Tibial nerve (tissue), 3 donors: ENCODE results near the gene ATP1B2.

Experiments
- POLR2A ChIP-seq, 2 donors: fragments of 450-650 bp; IDR thresholded peaks; one replicate each; pipeline ENCODE4 v1.6.1; 2017; ENCODE audit warnings: antibody characterized with exemption in 2 of 2, mild to moderate bottlenecking in 2 of 2, moderate library complexity in 2 of 2
- TF ChIP-seq, protein P1 (sequence below), 5 experiments: fragments of 200-600 bp in 3 of 5; fragments of 450-650 bp in 2 of 5; sonication (generic) in 3 of 5; IDR thresholded peaks; one replicate each; pipeline ENCODE4 v1.5.1; 2016 to 2019; ENCODE audit warnings: antibody characterized with exemption in 5 of 5, mild to moderate bottlenecking in 3 of 5, moderate library complexity in 2 of 5

- TF ChIP-seq, protein P1, sequence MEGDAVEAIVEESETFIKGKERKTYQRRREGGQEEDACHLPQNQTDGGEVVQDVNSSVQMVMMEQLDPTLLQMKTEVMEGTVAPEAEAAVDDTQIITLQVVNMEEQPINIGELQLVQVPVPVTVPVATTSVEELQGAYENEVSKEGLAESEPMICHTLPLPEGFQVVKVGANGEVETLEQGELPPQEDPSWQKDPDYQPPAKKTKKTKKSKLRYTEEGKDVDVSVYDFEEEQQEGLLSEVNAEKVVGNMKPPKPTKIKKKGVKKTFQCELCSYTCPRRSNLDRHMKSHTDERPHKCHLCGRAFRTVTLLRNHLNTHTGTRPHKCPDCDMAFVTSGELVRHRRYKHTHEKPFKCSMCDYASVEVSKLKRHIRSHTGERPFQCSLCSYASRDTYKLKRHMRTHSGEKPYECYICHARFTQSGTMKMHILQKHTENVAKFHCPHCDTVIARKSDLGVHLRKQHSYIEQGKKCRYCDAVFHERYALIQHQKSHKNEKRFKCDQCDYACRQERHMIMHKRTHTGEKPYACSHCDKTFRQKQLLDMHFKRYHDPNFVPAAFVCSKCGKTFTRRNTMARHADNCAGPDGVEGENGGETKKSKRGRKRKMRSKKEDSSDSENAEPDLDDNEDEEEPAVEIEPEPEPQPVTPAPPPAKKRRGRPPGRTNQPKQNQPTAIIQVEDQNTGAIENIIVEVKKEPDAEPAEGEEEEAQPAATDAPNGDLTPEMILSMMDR (IDR thresholded peaks at IDR 0.05): no peak
- no peak for TF ChIP-seq POLR2A (IDR thresholded peaks at IDR 0.05)
These were observed 4.3 kb upstream of the ATP1B2 start for GRCh38 chr17:7646457-7646856.
